KOPT-K1 (cell line): ENCODE measurements around the gene COG4.
"Not testable (repeated sequence)": the region's sequence is repeated elsewhere in the genome, so short reads cannot be mapped to it uniquely, and the experiment has no call there.

Experiments used
- H3K27ac ChIP-seq: fragments of 200-600 bp; sonication (generic); 2 replicates; pipeline ENCODE4 v1.5.1; 2016; ENCODE audit warnings: antibody characterized with exemption, mild to moderate bottlenecking, low read depth, low read length; ENCODE audit not compliant: poor library complexity, severe bottlenecking
- H3K36me3 ChIP-seq: fragments of 200-600 bp; sonication (generic); 2 replicates; pipeline ENCODE4 v1.5.1; 2017; ENCODE audit warnings: antibody characterized with exemption, mild to moderate bottlenecking, low read length, moderate library complexity; ENCODE audit not compliant: insufficient read depth
- H3K9me3 ChIP-seq: fragments of 200-600 bp; sonication (generic); 2 replicates; pipeline ENCODE4 v1.5.1; 2017; ENCODE audit warnings: antibody characterized with exemption, low read length, mild to moderate bottlenecking; ENCODE audit not compliant: insufficient read depth, poor library complexity, severe bottlenecking

The COG4 gene

GRCh38 chr16:70463235-70463634 lies 60.1 kb downstream of the COG4 start:
- H3K27ac ChIP-seq, result no peak overlapping the region
- H3K36me3 ChIP-seq, result peaks cover 6% of the 10 kb centered on the region; the same call in 1 of the 2 replicates
- no peaks in the 10 kb centered on the region for H3K9me3 ChIP-seq

GRCh38 chr16:70460737-70461261 lies 62.6 kb downstream of the COG4 start:
- Histone ChIP-seq H3K36me3 (peaks cover 6% of the 10 kb centered on the region; the same call in 1 of the 2 replicates), H3K27ac (no peak overlapping the region), H3K9me3 (no peaks in the 10 kb centered on the region)

DNA sequence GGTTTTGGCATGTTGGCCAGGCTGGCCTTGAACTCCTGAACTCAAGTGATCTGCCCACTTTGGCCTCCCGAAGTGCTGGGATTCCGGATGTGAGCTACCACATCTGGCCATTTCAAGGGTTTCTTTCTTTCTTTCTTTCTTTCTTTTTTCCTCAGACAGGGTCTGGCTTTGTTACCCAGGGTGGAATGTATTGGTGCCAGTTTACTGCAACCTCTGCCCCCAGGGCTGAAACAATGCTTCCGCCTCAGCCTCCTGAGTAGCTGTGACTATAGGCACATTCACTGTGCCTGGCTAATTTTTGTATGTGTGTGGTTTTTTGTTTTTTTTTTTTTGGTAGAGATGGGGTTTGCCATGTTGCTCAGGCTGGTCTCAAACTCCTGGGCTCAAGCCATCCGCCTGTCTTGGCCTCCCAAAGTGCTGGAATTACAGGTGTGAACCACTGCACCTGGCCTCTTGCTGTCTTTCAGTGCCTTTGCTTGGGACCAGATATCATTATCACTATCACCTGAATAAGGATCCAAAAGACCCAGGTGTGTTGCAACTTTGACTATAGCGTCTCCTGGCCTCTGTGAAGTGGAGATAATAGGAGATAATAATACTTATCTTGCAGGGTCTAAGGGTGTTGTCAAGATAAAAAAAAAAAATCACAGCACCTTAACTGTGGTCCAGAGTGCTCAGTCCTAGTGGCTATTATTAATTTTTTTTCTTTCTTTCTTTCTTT lies 65.7 kb downstream of the COG4 start:
- H3K27ac ChIP-seq, result no peak overlapping the region
- no peaks in the 10 kb centered on the region for H3K36me3 ChIP-seq
- no peaks in the 10 kb centered on the region for H3K9me3 ChIP-seq

DNA sequence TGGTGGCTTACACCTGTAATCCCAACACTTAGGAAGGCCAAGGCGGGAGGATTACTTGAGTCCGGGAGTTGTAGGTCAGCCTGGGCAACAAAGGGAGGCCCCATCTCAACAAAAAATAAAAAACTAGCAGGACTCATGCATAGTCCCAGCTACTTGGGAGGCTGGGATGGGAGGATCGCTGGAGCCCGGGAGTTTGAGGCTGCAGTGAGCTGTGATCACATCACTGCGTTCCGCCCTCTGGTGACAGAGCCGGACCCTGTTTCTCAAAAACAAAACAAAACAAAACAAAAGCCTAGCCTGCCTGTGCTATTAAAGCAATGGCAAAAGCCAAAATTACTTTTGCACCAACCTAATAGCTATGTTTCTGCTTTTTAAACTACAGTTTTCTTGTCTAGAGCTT lies 67.4 kb downstream of the COG4 start:
- Histone ChIP-seq H3K36me3 (no peaks in the 10 kb centered on the region), H3K9me3 (no peaks in the 10 kb centered on the region), H3K27ac (no peak overlapping the region)

- Histone ChIP-seq H3K36me3 (no peaks in the 10 kb centered on the region), H3K27ac (peak within 1 kb of the TSS; percentile 91), H3K9me3 (no peaks in the 10 kb centered on the region)
Observed at GRCh38 chr16:70454222-70455034, 68.9 kb downstream of the COG4 start, which contains the start of gene FCSK. FCSK (plus strand) TSS chr16:70454595; CDS start chr16:70463191, 8,596 bp downstream.

DNA sequence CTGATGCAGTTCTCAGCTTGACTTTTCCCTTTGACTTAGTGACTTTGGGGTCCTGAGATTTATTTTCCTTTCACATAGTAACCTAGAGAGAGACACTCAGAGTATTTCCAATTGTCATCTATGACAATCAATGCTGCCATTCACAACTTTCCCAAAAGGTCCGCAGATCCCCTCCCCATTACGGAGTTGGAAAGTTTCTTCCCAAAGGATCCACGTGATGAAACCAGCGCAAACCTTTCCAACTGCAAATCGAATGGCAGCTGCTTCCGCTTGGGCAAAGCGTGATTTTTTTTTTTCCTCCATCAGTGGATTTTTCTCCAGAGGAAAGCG lies 69.5 kb downstream of the COG4 start:
- Histone ChIP-seq H3K36me3 (no peaks in the 10 kb centered on the region), H3K27ac (peak overlapping the region; percentile 91), H3K9me3 (no peaks in the 10 kb centered on the region)

GRCh38 chr16:70453117-70453891 lies 70.0 kb downstream of the COG4 start:
- Histone ChIP-seq H3K27ac (peak overlapping the region; percentile 91), H3K36me3 (no peaks in the 10 kb centered on the region), H3K9me3 (no peaks in the 10 kb centered on the region)

- H3K9me3 ChIP-seq, H3K36me3 ChIP-seq: not testable (repeated sequence)
Observed at GRCh38 chr16:70451004-70451340, 72.4 kb downstream of the COG4 start.

GRCh38 chr16:70450142-70451003 lies 73.0 kb downstream of the COG4 start:
- not testable (repeated sequence) for H3K36me3 ChIP-seq, H3K27ac ChIP-seq, H3K9me3 ChIP-seq

More at GRCh38 chr16:70451004-70451340, 72.4 kb downstream of the COG4 start:
- not testable (repeated sequence) for H3K27ac ChIP-seq

DNA sequence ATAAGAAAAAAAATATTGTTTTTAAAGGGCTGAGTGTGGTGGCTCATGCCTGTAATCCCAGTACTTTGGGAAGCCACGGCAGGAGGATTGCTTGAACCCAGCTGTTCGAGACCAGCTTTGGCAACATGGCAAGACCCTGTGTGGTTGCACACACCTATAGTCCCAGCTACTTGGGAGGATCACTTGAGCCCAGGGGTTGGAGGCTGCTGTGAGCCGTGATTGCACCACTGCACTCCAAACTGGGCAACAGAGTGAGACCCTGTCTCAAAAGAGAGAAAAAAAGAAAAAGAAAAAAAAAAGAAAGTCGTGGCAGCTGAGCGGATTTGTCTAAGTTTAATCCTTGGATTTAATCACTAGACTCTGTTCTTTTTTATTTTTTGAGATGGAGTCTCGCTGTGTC lies 75.3 kb downstream of the COG4 start:
- no peaks in the 10 kb centered on the region for H3K9me3 ChIP-seq
- no peak overlapping the region for H3K27ac ChIP-seq
- no peaks in the 10 kb centered on the region for H3K36me3 ChIP-seq

DNA sequence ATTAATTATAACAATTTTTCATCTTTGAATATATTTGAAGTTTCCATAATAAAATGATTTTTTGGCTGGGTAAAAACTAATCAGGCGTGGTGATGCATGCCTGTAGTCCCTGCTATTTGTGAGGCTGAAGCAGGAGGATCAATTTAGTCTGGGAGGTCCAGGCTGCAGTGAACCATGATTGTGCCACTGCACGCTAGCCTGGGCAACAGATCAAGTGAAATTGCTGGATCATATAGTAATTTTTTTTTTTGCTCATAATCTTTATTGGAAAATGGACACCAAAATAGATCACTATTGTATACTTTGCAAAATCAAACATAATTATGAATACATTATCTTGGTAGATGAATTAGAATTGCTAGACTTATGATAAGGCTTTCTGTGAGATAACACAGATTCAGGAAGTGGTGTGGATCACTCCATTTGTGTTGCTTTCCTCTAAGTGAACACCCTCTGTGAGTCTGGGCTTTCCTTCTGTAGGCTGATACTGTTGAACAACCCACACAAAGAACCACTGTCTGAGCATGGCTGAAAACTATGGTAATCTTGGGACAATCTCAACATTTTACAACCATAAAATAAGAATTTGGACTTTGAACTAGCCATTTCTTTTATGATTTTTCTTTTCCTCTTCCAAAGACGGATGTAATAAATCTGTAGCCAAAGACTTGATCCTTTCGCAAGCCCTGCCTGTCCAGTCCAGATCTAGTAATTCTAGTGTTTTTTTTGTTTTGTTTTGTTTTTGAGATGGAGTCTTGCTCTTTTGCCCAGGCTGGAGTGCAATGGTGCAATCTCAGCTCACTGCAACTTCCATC lies 78.9 kb downstream of the COG4 start:
- H3K36me3 ChIP-seq, result no peaks in the 10 kb centered on the region
- no peaks in the 10 kb centered on the region for H3K9me3 ChIP-seq
- H3K27ac ChIP-seq, result no peak overlapping the region

DNA sequence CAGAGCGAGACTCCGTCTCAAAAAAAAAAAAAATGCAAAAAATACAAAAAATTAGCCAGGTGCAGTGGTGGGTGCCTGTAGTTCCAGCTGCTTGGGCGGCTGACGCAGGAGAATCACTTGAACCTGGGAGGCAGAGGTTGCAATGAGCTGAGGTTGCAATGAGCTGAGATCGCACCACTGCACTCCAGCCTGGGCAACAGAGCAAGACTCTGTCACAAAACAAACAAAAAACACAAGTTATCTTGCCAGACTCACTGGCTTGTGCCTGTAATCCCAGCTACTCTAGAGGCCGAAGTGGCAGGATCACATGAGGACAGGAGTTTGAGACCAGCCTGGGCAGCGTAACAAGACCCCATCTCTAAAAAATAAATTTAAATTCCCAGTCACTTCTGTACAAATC lies 81.0 kb downstream of the COG4 start:
- Histone ChIP-seq H3K27ac (no peak overlapping the region), H3K9me3 (no peaks in the 10 kb centered on the region), H3K36me3 (no peaks in the 10 kb centered on the region)

DNA sequence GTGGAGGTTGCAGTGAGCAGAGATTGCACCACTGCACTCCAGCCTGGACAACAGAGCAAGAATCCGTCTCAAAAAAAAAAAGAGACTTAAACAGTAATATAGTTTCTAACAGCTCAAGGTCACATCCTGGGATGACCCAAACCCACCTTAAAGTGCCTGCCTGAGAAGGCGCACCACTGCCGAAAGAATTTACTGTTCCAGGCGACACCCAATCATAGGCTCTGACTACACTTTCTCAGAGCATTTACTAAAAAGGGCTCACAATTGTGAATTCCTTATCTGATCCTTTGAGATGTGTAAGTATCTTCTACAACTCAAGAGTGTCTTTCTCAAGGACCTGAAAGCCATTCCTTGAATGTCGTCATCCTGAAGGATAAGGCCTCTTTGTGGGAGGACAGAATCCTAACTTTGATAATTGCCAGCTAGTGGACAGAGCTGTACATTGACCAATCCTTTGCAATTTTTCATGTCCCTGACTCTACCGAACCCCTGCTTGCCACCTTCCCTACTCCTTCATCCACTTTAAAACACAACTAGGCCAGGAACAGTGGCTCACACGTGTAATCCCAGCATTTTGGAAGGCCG lies 81.9 kb downstream of the COG4 start:
- no peak overlapping the region for H3K27ac ChIP-seq
- no peaks in the 10 kb centered on the region for H3K36me3 ChIP-seq
- H3K9me3 ChIP-seq, result no peaks in the 10 kb centered on the region
